GM21423 (cell line): ENCODE data around the gene OXCT1.
"Not testable (repeated sequence)": the region's sequence is repeated elsewhere in the genome, so short reads cannot be mapped to it uniquely, and the experiment has no call there.

Source experiments
- ATAC-seq: cut with Tn5 transposase; IDR thresholded peaks from one replicate; pipeline ENCODE4 v1.9.1; 2021; ENCODE audit warnings: mild to moderate bottlenecking, moderate library complexity; ENCODE audit not compliant: unreplicated experiment

The OXCT1 gene

DNA sequence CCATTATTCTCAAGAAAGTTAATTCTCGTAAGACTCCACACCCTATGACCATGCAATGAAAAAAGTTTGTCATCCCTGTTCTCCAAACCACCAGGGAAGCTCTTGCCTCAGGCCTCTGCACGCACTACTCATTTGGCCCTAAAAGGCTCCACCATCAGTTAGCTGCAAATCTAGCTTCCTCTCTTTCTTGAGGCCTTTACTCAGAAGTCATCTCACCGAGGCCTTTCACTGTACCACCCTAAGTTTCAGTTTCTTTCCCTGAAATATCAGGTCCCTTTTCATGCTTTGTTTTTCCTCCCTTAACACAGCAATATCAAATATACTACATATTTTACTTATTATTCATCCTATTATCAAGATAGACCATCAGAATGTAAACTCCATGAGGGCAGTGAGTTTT is 39.1 kb downstream of the OXCT1 start:
- peak; percentile 66 for ATAC-seq

DNA sequence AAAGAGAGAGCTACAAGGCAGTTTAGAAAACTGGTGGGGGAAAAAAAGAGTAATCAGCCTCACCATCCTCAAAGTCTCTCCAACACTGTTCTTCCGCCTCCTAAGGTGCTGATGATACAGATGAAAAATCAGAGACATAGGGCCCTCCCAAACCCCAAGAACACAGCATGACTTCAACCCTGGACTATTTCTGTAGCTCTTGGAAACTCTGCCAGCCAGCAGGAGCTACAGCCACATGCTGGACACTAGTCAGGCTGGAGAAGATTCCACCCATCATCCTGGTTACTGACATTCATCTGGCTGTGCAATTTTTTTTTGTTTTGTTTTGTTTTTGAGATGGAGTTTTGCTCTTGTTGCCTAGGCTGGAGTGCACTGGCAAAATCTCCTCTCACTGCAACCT is 42.4 kb downstream of the OXCT1 start:
- no peak for ATAC-seq

DNA sequence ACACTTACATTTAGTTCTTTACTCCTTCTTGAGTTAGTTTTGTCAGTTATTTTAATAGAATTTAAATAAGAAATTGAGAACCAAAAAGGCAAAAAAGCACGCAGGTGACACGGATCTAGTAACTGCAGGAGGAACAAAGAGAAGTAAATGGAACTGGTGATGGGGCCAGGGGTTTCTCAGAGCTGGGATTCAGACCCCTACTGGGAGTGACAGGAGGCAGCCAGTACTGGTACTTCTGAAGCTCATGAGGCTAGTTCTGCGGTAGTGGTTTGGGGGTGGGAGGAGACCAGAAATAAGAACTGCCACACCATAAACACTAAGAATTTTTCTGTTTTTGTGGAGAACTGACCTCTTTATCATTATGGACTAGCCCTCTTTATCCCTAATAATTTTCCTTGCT is 48.2 kb downstream of the OXCT1 start:
- ATAC-seq: no peak

DNA sequence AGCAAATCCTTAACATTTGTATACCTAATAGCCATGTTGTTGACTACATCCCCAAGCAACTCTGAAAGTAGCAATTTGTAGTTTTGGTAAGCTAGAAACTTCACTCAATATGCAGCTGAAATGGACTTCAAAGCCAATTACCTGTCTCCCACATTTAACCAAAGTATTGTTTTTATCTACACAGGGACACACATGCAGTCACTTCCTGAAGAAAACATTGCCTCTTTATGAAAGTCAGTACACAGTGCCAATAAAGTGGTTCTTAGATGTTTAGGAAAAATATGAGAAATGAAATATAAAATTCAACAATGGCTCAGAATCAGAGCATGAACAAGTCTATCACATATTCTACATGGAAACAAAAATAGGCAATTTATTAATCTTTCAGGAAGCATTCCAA is 49.2 kb downstream of the OXCT1 start:
- ATAC-seq: no peak

DNA sequence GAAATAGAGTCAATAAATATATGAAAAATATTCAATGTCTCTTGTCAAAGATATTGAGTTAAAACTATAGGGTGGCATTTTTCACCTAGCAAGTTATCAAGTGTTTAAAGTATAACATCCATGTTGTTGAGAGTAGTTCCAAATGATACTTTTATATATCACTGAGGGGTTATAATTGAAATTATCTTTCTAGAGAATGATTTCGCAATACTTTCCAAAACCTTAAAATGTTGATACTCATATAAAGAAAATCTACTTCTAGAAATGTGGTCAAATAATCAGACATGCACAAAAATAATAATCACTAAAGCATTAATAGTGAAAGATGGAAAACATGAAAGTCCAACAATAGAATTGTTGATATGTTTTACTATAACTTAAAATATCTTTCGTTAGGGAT is 50.1 kb downstream of the OXCT1 start:
- no peak for ATAC-seq

DNA sequence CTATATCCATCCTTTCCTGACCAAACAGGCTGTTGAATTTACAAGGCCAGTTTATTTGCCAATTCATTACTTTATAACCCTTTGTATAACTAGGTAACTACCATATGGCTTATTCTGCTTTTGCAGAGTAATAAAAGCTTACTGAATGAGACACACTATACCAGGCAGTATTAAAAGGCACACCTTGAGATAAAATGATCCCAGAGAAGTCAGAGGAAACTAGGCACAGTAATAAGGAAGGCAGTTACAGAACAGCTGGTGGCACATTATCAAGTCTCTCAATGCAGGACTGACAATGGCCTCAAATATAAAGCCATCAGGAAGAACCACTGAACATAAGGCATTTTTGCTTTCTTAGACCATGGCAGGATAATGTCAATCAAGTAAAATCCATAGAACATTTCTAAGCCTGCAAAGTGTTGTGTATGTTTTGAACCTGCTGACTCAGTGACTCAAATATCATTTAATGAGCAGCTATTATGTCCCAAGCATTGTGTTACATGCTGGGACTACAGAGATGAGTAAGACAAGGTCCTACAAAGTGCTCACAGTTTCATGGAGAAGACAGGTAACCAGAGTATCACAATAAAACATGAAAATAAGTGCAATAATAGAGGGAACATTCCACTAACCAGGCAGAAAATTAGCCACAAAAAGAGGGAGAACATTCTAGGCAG is 52.5 kb downstream of the OXCT1 start:
- ATAC-seq: no peak

DNA sequence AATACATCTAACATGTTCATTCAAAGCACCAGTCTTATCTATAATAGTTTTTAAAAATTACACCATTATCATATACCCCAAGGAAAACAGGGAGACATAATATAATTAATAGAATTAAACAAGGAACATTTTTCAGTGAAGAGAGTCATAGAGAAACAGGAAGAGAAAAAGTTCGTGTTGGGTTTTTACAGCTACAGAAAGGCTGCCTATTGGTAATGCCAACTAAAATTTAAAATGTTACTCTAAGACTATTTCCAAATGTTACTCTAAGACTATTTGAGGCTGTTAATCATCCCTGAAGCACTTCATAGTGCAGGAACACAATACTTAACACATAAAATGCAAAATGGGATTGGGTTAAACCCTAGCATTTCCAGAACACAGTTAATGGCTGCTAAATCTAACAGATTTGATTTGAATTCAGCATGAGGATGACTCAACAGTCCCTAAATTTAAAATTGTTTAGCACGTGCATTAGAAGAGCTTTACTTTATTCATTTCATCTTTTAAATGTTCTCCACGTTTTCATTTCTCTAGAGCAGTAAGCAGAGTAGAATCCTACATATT is 54.5 kb downstream of the OXCT1 start:
- no peak for ATAC-seq

DNA sequence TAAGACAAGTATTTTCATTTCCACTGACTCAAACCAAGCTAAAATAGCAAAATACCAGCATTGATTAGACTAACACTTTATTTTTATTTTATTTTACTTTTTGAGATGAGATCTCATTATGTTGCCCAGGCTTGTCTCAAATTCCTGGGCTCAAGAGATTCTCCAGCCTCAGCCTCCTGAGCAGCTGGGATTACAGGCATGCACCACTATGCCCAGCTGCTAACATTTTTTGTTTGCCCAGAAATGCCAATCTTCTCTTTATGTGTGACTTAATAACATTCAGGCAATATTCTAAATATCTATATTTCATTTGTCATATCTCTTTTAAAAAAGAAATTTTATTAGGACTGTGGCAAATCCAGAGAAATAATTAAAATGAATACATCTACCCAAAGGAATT is 55.0 kb downstream of the OXCT1 start:
- no peak for ATAC-seq

DNA sequence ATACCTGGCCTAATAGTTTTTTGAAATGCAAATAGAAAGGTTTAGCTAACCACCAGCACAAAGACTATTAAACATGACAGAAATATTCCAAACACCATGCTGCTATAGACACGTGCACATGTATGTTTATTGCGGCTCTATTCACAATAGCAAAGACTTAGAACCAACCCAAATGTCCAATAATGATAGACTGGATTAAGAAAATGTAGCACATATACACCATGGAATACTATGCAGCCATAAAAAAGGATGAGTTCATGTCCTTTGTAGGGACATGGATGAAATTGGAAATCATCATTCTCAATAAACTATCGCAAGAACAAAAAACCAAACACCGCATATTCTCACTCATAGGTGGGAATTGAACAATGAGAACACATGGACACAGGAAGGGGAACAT is 55.9 kb downstream of the OXCT1 start:
- not testable (repeated sequence) for ATAC-seq

DNA sequence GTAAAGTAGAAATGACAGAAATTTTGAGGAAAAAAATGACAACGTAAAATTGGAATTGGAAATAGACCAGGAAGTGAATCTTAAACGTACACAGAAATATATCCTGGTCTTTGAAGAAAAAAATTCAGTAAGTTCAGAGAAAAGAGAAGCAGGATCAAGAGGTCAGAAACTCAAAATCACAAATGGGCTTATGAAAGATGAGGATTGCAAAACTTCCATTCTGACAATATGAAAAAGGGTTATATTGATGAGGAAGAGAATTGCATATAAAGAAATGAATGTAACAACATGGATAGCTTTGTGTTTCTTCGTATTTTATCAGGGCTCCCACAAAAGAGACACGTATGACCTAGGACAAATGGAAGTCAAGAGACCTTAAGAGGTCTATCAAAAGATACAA is 58.1 kb downstream of the OXCT1 start:
- no peak for ATAC-seq

DNA sequence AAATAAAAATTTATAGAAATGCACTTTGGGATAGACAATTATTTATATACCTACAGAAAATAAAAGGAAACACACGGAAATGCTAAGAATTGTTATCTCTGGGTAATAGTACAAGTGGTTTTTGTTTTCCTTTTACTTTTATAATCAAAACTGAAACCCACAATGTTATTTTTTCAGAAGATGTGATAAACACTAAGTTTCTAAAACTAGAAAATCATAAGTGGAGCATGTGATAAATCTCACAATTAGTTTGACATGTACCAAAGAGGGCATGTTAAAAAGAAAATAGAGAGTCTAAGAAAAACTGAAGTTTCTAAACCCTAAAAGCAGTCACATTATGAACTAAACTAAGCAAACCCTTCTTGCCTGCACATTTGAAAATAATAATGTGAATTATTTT is 61.1 kb downstream of the OXCT1 start:
- no peak for ATAC-seq

DNA sequence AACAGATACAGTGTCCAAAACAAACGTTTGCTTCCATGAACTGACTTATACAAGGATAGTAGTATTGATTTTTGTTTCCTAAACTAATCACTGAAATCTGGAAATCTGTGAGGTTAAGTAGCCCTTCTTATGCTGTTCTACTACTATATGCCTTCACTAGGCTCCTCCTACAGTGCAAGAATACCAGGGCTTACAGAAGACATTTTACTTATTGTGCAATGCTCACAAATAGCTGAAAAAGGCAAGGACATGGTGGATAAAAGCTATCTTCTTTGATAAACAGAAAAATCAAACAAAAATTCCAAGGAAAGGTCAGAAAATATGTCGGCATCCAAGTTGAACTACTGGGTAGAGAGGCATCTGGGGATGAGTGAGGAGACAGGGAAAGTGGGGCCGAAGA is 61.9 kb downstream of the OXCT1 start:
- ATAC-seq: no peak

DNA sequence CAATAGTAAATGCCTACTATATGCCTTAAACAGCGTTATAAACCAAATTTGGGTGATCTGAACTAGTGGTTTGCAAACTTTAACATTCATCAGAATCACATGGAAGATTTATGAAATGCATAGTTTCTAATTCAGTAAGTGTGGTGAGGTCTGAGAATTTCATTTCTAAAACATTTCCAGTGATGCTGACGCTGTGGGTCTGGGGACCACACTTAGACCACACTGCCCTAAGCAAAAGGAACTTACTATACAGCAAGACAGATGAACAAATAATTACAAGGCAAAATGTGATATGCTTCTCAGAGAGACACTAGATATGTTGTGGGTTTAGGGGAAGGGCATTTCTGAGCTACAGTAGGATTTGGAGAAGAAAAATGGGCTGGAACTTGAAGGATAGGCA is 72.6 kb downstream of the OXCT1 start:
- ATAC-seq: no peak

DNA sequence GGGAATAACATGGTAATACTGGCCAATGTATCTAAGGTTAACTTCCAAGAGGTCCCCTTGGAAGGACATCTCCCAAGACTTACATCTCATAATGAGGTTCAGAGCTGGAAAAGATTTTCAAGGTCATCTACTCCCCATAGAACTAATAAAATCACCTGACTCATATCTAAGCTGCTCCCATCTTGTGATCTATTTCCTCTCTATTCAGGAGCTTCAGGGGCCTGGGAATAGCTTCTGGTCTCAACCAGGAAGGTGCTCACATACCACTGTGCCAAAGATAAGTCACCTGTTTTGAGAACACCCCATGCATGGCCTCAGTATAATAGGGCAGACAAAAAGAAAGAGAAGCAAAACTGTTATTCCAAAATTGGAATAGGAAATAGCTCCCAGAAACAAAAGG is 74.2 kb downstream of the OXCT1 start:
- ATAC-seq: no peak

DNA sequence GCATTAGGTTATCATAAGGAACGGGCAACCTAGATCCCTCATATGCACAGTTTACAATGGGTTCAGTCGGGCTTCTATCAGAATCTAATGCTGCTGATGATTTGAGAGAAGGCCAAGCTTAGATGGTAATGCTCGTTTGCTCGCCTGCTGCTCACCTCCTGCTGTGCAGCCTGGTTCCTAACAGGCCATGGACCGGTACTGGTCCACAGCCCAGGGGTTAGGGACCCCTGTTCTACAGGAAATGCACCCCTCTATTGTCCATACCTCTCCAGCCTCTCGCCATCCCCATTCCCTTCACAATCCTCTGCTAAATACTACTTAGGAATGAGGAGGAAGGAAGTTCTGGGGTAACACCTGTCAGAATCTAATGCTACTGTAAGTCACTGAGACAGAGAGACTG is 75.1 kb downstream of the OXCT1 start:
- ATAC-seq: no peak

DNA sequence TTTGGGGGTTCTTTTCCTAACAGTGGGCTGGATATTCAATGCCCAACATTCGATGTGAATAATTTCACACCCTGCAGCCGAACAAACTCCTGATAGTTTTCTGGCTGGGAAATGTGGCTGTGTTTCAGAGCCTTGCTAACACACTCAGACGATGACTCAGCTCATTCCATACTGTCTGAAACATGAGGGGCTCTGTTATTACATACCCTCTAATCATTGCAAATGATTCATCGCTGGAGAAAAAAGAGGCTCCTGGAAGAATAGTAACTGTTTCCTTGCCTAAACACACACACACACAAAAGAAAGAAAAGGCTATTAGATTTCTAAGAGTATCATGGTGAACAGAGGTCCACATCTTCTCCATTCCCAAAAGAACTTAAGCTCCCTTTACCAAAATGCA is 75.8 kb downstream of the OXCT1 start:
- no peak for ATAC-seq

DNA sequence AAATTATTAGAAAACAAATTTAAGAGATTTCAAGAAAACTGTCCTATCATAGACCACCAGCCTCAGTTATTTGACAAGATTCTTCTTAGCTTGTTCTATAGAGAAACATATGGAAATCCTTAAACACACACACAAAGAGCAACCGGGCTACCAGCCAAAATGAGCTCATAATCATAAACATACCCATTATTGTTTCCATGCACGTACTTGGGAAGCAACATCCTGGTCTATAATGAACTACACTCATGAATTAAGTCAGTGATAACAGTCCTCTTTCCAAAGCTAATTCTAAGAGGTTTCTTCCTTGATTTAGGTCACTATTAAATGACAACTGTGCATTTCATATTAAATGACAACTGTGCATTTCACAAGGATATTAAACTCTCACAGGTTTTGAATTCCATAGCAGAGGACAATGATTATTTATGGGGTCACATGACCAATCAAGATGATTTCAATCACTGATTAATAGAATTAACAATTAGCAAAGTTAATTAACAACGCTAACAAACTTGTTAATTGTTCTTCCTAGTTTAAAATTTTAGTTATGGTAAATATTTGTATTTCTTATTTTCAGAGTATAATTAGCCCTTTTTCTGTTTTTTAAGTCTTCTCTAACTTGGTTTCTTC is 77.0 kb downstream of the OXCT1 start:
- no peak for ATAC-seq

DNA sequence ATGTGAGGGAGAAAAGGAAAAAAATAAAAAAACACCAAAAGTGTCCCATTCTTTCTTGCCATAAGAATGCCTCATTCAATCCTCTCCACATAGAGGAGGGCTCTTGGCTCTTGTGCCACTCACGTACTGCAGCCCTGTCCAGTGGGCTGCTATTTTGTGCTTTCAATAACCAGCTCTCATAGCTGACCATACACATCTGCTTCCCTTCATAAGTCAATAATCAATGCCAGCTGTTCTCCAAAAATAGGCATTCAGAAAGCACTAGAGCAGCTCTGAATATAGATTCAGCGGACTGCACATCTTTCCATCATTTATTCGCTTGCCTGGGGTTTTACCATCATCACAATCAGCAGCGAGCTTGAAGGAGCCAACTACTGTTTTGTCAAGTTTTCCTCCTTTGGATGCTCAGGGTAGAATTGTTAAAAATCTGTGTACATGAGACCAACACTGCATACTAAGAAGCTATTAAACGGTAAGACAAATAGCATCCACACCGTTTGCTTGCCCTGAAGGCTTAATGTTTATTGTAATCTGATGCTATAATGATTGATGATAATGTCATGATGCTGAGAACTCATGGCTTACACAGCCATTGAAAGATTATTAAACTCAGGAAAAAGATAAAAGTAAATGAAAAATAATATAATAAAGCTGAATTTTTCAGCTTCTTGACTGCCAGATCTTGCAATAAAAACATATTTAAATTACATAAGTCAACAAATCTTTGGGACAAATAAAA is 80.0 kb downstream of the OXCT1 start:
- ATAC-seq: no peak

DNA sequence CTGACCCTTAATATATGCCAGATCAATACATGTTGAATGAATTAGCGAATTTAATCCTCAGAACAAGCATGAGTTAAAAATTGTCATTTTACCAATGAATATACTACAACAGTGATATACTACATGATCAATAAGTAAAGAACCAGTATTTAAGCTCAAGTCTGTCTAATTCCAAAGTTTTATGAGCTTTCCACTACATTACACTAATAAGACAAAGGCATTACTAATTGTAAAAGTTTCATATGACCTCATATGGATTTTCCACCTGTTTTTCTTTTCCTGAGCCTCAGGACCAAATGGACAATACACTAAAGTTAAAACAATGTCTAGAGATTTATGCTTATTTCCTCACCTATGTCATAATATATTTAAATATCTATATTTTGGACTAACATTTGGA is 80.8 kb downstream of the OXCT1 start:
- ATAC-seq: no peak

DNA sequence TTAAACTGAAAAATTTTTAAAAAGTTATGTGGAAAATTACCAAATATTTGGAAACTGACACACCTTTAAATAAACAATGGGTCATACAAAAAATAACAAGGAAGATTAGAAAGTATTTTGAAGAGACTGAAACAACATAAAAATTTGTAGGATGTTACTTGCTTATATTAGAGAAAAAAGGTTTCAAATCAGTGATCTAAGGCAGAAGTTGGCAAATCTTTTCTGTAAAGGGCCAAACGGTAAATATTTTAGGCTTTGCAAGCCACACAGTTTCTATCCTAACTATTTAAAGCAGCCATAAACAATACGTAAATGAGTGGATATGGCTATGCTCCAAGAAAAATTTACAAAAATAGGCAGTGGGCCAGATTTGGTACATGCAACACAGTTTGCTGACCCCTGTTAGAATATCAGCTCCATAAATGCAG is 81.3 kb downstream of the OXCT1 start:
- no peak for ATAC-seq

DNA sequence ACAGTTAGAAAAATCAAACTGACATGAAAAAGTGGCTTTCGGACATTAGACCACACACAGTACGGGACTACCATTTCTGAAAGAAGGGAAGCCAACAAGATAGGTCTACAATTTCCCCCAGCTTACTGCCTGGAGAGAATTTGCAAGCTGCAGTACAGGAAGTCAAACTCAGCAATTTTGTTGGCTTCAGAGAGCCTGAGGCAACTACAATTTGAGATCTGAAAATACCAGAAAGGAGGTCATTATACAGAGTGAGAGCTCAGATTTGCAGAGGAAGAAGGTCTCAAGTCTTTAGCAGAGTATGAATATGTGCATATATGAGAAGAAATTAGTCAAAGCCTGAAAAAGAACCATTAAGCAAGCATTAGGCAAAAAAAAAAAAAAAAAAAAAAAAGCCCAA is 83.0 kb downstream of the OXCT1 start:
- ATAC-seq: peak; percentile 40

DNA sequence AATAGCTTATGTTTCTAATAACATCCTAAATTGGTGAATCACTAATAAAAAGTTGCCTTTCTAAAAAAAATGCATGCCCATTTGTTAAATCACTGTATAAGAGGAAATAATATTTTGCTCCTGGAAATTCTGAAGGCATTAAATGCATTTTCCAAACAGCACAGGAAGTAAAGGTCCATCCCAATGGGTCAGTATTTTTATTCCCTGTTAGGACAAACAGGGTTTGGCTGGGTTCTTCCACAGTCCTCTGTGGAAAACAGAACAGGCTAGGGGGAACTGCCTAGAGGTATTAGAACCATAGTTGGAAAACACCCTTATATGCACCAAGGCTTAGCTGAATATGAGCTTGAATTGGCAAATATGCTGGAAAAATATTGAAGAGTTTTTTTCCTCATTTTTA is 85.2 kb downstream of the OXCT1 start:
- no peak for ATAC-seq
